Measurements from ENCODE around the gene FABP3. TPM values are rescaled to one million over a fixed set of nuclear protein-coding genes. Genes with fewer than 3 reads are reported as not detected.
A peak's percentile ranks its signal among the peaks of the same experiment; 100 is the strongest.

FABP3 gene
- total RNA-seq, 2 donors from 2014 or later: 25.0 to 54.1 TPM

DNA sequence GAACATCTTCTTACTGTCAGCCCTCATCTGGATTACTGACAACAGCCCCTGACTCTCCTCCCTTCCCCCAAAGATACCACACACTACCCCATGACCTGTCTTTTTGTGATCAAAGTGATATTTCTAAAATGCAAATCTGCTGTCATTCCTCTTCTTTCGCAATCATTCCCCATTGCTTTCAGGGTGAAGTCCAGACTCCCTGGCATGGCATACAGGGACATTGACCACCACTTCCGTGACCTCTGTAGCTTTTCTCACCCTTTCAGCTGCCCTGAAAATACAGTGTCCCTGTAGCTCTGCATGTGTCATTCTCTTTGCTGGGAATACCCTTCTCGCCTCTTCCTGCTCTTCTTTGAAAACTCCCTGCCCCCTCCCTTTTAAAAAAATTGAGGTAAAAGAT lies 44.3 kb upstream of the FABP3 start:
- H3K36me3 ChIP-seq: no peaks in the 10 kb centered on the region
- H3K27me3 ChIP-seq (replicated peaks; ENCODE audit: insufficient read depth): no peaks in the 10 kb centered on the region
- DNase-seq (ENCODE audit: low spot score): no peak
- no peak overlapping the region for H3K27ac ChIP-seq
- WGBS: 97% methylated on average over 3 of the region's 3 CpGs
- H3K4me1 ChIP-seq (replicated peaks): no peaks in the 10 kb centered on the region
- intact Hi-C loops (cut with DNase I): no loop called here
- H3K9me3 ChIP-seq: no peaks in the 10 kb centered on the region
- H3K4me3 ChIP-seq: no peak overlapping the region
- TF ChIP-seq POLR2AphosphoS5 (IDR thresholded peaks at IDR 0.05) (no peak), POLR2A (IDR thresholded peaks at IDR 0.05) (no peak)
- TF ChIP-seq, protein P1, sequence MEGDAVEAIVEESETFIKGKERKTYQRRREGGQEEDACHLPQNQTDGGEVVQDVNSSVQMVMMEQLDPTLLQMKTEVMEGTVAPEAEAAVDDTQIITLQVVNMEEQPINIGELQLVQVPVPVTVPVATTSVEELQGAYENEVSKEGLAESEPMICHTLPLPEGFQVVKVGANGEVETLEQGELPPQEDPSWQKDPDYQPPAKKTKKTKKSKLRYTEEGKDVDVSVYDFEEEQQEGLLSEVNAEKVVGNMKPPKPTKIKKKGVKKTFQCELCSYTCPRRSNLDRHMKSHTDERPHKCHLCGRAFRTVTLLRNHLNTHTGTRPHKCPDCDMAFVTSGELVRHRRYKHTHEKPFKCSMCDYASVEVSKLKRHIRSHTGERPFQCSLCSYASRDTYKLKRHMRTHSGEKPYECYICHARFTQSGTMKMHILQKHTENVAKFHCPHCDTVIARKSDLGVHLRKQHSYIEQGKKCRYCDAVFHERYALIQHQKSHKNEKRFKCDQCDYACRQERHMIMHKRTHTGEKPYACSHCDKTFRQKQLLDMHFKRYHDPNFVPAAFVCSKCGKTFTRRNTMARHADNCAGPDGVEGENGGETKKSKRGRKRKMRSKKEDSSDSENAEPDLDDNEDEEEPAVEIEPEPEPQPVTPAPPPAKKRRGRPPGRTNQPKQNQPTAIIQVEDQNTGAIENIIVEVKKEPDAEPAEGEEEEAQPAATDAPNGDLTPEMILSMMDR (IDR thresholded peaks at IDR 0.05): no peak

DNA sequence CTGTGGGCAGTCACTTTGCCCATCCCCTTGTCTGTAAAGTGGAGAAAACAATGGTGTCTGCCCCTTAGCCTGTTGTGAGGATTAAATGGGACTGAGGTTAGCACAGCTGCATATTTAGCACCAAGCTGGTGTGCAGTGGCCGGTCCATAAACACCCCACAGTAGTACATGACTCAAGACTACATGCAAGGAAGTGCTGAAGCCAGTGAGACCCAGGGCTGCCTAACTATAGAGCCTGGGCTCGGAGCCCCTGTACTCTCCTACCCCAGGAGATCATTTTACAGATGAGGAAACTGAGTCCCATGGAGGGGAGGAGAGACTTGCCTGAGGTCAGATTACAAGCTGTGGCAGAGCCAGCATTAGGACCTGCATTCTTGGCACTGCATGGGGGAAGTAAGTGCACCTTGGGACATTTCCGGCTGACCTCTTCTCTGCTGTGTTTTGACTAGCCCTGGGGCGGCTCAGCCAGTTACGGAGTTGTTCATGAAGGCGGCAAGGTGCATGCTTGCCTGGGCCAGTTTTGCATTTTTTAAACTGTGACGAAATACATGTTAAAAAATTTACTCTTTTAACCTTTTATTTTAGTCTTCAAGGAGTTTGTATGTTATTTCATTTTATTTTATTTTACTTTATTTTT lies 43.3 kb upstream of the FABP3 start:
- intact Hi-C loops (cut with DNase I): no loop called here
- DNase-seq (ENCODE audit: low spot score): peak; percentile 40
- TF ChIP-seq POLR2A (IDR thresholded peaks at IDR 0.05) (no peak), POLR2AphosphoS5 (IDR thresholded peaks at IDR 0.05) (peak; percentile 23)
- WGBS: 56% methylated on average over 7 of the region's 7 CpGs
- Histone ChIP-seq H3K27me3 (replicated peaks; ENCODE audit: insufficient read depth) (no peaks in the 10 kb centered on the region), H3K27ac (no peak overlapping the region), H3K4me1 (replicated peaks) (no peaks in the 10 kb centered on the region), H3K9me3 (no peaks in the 10 kb centered on the region), H3K4me3 (no peak overlapping the region), H3K36me3 (no peaks in the 10 kb centered on the region)

DNA sequence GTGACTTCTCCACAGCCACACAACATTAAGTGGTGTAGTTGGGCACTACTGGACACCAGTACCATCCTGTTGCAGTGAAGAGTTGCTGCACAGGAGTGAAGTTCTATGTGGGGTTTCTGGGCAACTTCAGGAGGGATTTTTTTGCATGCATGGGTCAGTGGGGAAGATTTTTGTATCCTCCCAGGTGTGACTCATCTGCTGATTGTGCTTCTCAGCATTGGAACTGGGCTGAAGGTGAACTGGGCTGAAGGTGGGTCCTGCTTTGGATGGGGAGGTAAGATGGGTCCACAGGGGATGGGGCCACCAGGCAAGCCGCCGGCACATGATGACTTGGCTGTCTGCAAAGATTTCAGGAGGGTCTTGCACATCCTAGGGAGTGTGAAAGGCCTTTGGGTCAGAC lies 42.8 kb upstream of the FABP3 start:
- WGBS: 96% methylated on average over 2 of the region's 2 CpGs

GRCh38 chr1:31414980-31415370 lies 42.1 kb upstream of the FABP3 start:
- Histone ChIP-seq H3K36me3 (no peaks in the 10 kb centered on the region), H3K27me3 (replicated peaks; ENCODE audit: insufficient read depth) (no peaks in the 10 kb centered on the region), H3K9me3 (no peaks in the 10 kb centered on the region), H3K4me3 (no peak overlapping the region), H3K4me1 (replicated peaks) (no peaks in the 10 kb centered on the region), H3K27ac (peak overlapping the region in 1 of 2 donors; percentile 92)
- no peak for DNase-seq (ENCODE audit: low spot score)
- TF ChIP-seq, protein P1 (IDR thresholded peaks at IDR 0.05): no peak
- TF ChIP-seq POLR2AphosphoS5 (IDR thresholded peaks at IDR 0.05): no peak
- 95% methylated on average over 4 of the region's 4 CpGs for WGBS
- intact Hi-C loops (cut with DNase I): no loop called here

More for the DNA sequence above, 42.8 kb upstream of the FABP3 start:
- Histone ChIP-seq H3K36me3 (no peaks in the 10 kb centered on the region), H3K27me3 (replicated peaks; ENCODE audit: insufficient read depth) (no peaks in the 10 kb centered on the region), H3K27ac (no peak overlapping the region), H3K9me3 (no peaks in the 10 kb centered on the region), H3K4me3 (no peak overlapping the region), H3K4me1 (replicated peaks) (no peaks in the 10 kb centered on the region)
- no peak for DNase-seq (ENCODE audit: low spot score)
- intact Hi-C loops (cut with DNase I): no loop called here
- TF ChIP-seq POLR2A (IDR thresholded peaks at IDR 0.05): no peak
- TF ChIP-seq, protein P1 (IDR thresholded peaks at IDR 0.05): no peak
- no peak for TF ChIP-seq POLR2AphosphoS5 (IDR thresholded peaks at IDR 0.05)

DNA sequence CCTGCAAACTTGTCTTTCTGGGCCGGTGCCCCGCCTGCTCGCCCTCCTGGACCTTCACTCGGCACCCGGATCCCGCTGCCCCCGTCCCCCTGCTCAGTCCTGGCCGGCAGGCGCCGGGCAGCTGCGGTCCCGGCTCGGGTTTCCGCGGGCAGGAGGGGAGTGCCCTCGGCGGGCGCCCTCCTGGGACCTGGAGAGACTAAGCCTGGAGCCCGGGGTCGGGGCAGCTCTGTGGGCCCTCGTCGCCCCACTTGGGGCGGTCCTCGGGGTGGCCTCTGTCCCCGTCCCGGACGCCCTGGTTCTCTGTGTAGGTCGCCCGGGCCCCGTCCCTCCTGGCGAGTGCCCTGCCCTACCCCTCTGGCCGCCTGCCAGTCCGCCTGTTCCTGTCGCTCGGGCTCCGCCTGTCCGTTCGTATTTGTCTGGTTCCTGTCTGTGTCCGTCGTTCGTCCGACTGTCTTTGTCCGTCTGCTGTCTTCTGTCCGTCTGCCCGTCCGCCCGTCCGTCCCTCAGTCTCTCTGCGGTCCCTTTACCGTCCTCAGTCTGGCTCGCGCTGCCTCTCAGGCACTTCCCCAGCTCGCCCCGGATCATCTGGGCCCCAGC lies 40.6 kb upstream of the FABP3 start:
- peak; percentile 31 for TF ChIP-seq POLR2A (IDR thresholded peaks at IDR 0.05)
- TF ChIP-seq, protein P1 (IDR thresholded peaks at IDR 0.05): no peak
- peak; percentile 36 for TF ChIP-seq POLR2AphosphoS5 (IDR thresholded peaks at IDR 0.05)
- peak overlapping the region; percentile 91 to 92 for H3K27ac ChIP-seq
- intact Hi-C loops (cut with DNase I): no loop called here

More for the DNA sequence above, 40.6 kb upstream of the FABP3 start:
- Histone ChIP-seq H3K36me3 (no peaks in the 10 kb centered on the region), H3K4me3 (peak overlapping the region; percentile 78 to 85), H3K9me3 (no peaks in the 10 kb centered on the region), H3K27me3 (replicated peaks; ENCODE audit: insufficient read depth) (no peaks in the 10 kb centered on the region), H3K4me1 (replicated peaks) (no peaks in the 10 kb centered on the region)
- DNase-seq (ENCODE audit: low spot score): peak; percentile 80
- under 1% methylated on average over 51 of the region's 54 CpGs for WGBS
